HEK293T (cell line): ENCODE results near the gene CASP6.

Experiments
- CTBP1 ChIP-seq: fragments of 450-650 bp; IDR thresholded peaks from 2 replicates; pipeline ENCODE4 v1.6.1; 2016; ENCODE audit warnings: borderline replicate concordance
- ELF4 ChIP-seq: fragments of 450-650 bp; IDR thresholded peaks from 2 replicates; pipeline ENCODE4 v1.6.1; 2017; ENCODE audit warnings: antibody characterized with exemption
- FOXA1 ChIP-seq: fragments of 450-650 bp; IDR thresholded peaks from 2 replicates; pipeline ENCODE4 v1.6.1; 2016; ENCODE audit warnings: mild to moderate bottlenecking
- FOXM1 ChIP-seq: fragments of 450-650 bp; IDR thresholded peaks from 2 replicates; pipeline ENCODE4 v1.6.1; 2017; ENCODE audit warnings: mild to moderate bottlenecking, borderline replicate concordance
- LEF1 ChIP-seq: fragments of 450-650 bp; IDR thresholded peaks from 2 replicates; pipeline ENCODE4 v1.6.1; 2017; ENCODE audit warnings: mild to moderate bottlenecking, borderline replicate concordance
- NFRKB ChIP-seq: fragments of 450-650 bp; IDR thresholded peaks from 2 replicates; pipeline ENCODE4 v1.6.1; 2016; ENCODE audit warnings: mild to moderate bottlenecking, moderate library complexity
- PKNOX1 ChIP-seq: fragments of 450-650 bp; IDR thresholded peaks from 2 replicates; pipeline ENCODE4 v1.6.1; 2016
- SP1 ChIP-seq: fragments of 450-650 bp; IDR thresholded peaks from 2 replicates; pipeline ENCODE4 v1.6.1; 2017
- SUZ12 ChIP-seq: fragments of 450-650 bp; IDR thresholded peaks from 2 replicates; pipeline ENCODE4 v1.6.1; 2016; ENCODE audit warnings: mild to moderate bottlenecking
- TARDBP ChIP-seq: fragments of 450-650 bp; IDR thresholded peaks from 2 replicates; pipeline ENCODE4 v1.6.1; 2016
- ZNF384 ChIP-seq: fragments of 450-650 bp; IDR thresholded peaks from 2 replicates; pipeline ENCODE4 v1.6.1; 2016

GRCh38 chr4:109703664-109704361, 568 bp upstream of the CASP6 start:
- TF ChIP-seq TARDBP (no peak), FOXM1 (no peak), NFRKB (no peak), SP1 (no peak), SUZ12 (no peak), ZNF384 (no peak), CTBP1 (no peak), LEF1 (no peak), ELF4 (no peak), PKNOX1 (no peak), FOXA1 (no peak)
